ENCODE data around the gene COL6A3.
"Not testable (repeated sequence)": the region's sequence is repeated elsewhere in the genome, so short reads cannot be mapped to it uniquely, and the experiment has no call there.

The COL6A3 gene

GRCh38 chr2:237306787-237307170 is 107.2 kb downstream of the COL6A3 start:
- POLR2A ChIA-PET, result no interaction called here
- Histone ChIP-seq H3K27me3 (replicated peaks in 2 of 5; ENCODE audit: control insufficient read depth in 4 of 5, insufficient read depth in 5 of 5, low read length in 4 of 5) (peaks cover 0 to 6% (median 0%) of the 10 kb centered on the region in 5 experiments), H3K36me3 (ENCODE audit: control insufficient read depth in 4 of 4, insufficient read depth in 4 of 4, low read length in 3 of 4) (no peaks in the 10 kb centered on the region), H3K4me3 (ENCODE audit: control insufficient read depth in 1 of 7, extremely low read depth in 1 of 7, insufficient read depth in 4 of 7, low read depth in 2 of 7, low read length in 6 of 7) (no peak overlapping the region), H3K9me3 (ENCODE audit: control extremely low read depth in 1 of 5, control insufficient read depth in 4 of 5, insufficient read depth in 2 of 5, low read depth in 1 of 5, low read length in 4 of 5) (peaks cover 0 to 6% (median 3%) of the 10 kb centered on the region in 5 experiments), H3K4me1 (ENCODE audit: control extremely low read depth in 1 of 4, control insufficient read depth in 4 of 4, insufficient read depth in 4 of 4, low read length in 3 of 4) (no peaks in the 10 kb centered on the region), H3K27ac (ENCODE audit: insufficient read depth in 1 of 2, low read depth in 1 of 2, low read length in 2 of 2, poor library complexity in 1 of 2, severe bottlenecking in 2 of 2) (no peak overlapping the region)
- CTCF ChIA-PET, result interaction anchor here (1.1 kb wide), 1 partner anchor 13 kb away, joined by 3 read pairs; no protein-coding TSS in a partner anchor
- no peak for DNase-seq
- 75% methylated on average over 1 of the region's 3 CpGs for WGBS (ENCODE audit: insufficient coverage)

DNA sequence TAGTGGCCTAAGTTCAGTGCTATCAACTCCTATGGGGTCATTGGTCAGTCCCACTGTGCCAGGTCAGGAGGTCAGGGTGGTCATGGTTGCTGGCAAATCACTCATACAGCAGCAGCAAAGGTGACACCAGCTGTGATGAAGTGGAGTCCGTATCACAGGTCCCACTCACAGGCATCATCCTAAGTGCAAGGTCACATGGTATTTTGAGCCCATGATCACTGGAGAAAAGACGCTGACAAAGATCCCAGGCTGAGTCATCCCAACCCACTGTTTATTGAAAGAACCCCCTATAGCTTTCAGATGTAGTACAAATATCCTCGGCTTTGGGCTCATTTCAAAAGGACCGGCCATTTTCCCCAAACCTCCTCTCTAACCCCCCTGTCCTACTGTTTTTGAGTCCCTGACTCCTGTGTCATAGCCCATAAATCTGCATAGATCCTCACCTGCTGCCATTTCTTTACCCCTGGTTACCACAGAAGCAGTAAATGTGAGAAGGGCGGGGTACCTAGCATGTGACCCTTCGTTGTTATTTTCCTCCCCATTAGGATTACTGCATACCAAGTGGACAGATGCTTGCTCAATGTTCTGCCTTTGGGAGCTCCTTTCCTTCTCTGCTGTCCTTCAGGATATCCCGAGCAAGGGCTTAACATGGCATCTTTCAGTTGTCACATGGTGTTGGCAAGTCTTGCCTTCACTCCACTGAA is 107.7 kb downstream of the COL6A3 start:
- Histone ChIP-seq H3K27ac (ENCODE audit: insufficient read depth in 1 of 2, low read depth in 1 of 2, low read length in 2 of 2, poor library complexity in 1 of 2, severe bottlenecking in 2 of 2) (no peak overlapping the region), H3K9me3 (ENCODE audit: control extremely low read depth in 1 of 5, control insufficient read depth in 4 of 5, insufficient read depth in 2 of 5, low read depth in 1 of 5, low read length in 4 of 5) (peaks cover 0 to 6% (median 3%) of the 10 kb centered on the region in 5 experiments), H3K4me3 (ENCODE audit: control insufficient read depth in 1 of 7, extremely low read depth in 1 of 7, insufficient read depth in 4 of 7, low read depth in 2 of 7, low read length in 6 of 7) (no peak overlapping the region), H3K36me3 (ENCODE audit: control insufficient read depth in 4 of 4, insufficient read depth in 4 of 4, low read length in 3 of 4) (no peaks in the 10 kb centered on the region), H3K4me1 (ENCODE audit: control extremely low read depth in 1 of 4, control insufficient read depth in 4 of 4, insufficient read depth in 4 of 4, low read length in 3 of 4) (no peaks in the 10 kb centered on the region), H3K27me3 (replicated peaks in 2 of 5; ENCODE audit: control insufficient read depth in 4 of 5, insufficient read depth in 5 of 5, low read length in 4 of 5) (peaks cover 0 to 6% (median 0%) of the 10 kb centered on the region in 5 experiments)
- 88% methylated on average over 7 of the region's 7 CpGs for WGBS (ENCODE audit: insufficient coverage)
- POLR2A ChIA-PET, result no interaction called here
- DNase-seq, result no peak
- CTCF ChIA-PET, result interaction anchor here (1.1 kb wide), 1 partner anchor 14 kb away, joined by 3 read pairs; no protein-coding TSS in a partner anchor

GRCh38 chr2:237305579-237305978 is 108.4 kb downstream of the COL6A3 start:
- H3K27me3 ChIP-seq (replicated peaks in 2 of 5; ENCODE audit: control insufficient read depth in 4 of 5, insufficient read depth in 5 of 5, low read length in 4 of 5), result peaks cover 0 to 6% (median 0%) of the 10 kb centered on the region in 5 experiments
- H3K4me1 ChIP-seq (ENCODE audit: control extremely low read depth in 1 of 4, control insufficient read depth in 4 of 4, insufficient read depth in 4 of 4, low read length in 3 of 4), result no peaks in the 10 kb centered on the region
- ChIA-PET POLR2A (no interaction called here), CTCF (interaction anchor here (1.1 kb wide), 1 partner anchor 15 kb away, joined by 3 read pairs; no protein-coding TSS in a partner anchor)
- no peak overlapping the region for H3K27ac ChIP-seq (ENCODE audit: insufficient read depth in 1 of 2, low read depth in 1 of 2, low read length in 2 of 2, poor library complexity in 1 of 2, severe bottlenecking in 2 of 2)
- H3K36me3 ChIP-seq (ENCODE audit: control insufficient read depth in 4 of 4, insufficient read depth in 4 of 4, low read length in 3 of 4), result no peaks in the 10 kb centered on the region
- no peak for DNase-seq
- H3K9me3 ChIP-seq (ENCODE audit: control extremely low read depth in 1 of 5, control insufficient read depth in 4 of 5, insufficient read depth in 2 of 5, low read depth in 1 of 5, low read length in 4 of 5), result peaks cover 0 to 6% (median 3%) of the 10 kb centered on the region in 5 experiments
- no peak overlapping the region for H3K4me3 ChIP-seq (ENCODE audit: control insufficient read depth in 1 of 7, extremely low read depth in 1 of 7, insufficient read depth in 4 of 7, low read depth in 2 of 7, low read length in 6 of 7)

- H3K27me3 ChIP-seq (replicated peaks in 2 of 5; ENCODE audit: control insufficient read depth in 4 of 5, insufficient read depth in 5 of 5, low read length in 4 of 5), result peaks cover 0 to 3% (median 0%) of the 10 kb centered on the region in 5 experiments
- CTCF ChIA-PET, result interaction anchor here (0.6 kb wide), 1 partner anchor 1869 kb away, joined by 3 read pairs; no protein-coding TSS in a partner anchor
Measured at GRCh38 chr2:237304763-237305514, 109.0 kb downstream of the COL6A3 start.

GRCh38 chr2:237303244-237303643 is 110.7 kb downstream of the COL6A3 start:
- H3K27me3 ChIP-seq (replicated peaks in 2 of 5; ENCODE audit: control insufficient read depth in 4 of 5, insufficient read depth in 5 of 5, low read length in 4 of 5); CTCF ChIA-PET; H3K9me3 ChIP-seq (ENCODE audit: control extremely low read depth in 1 of 5, control insufficient read depth in 4 of 5, insufficient read depth in 2 of 5, low read depth in 1 of 5, low read length in 4 of 5); H3K36me3 ChIP-seq (ENCODE audit: control insufficient read depth in 4 of 4, insufficient read depth in 4 of 4, low read length in 3 of 4); POLR2A ChIA-PET; H3K4me3 ChIP-seq (ENCODE audit: control insufficient read depth in 1 of 7, extremely low read depth in 1 of 7, insufficient read depth in 4 of 7, low read depth in 2 of 7, low read length in 6 of 7); H3K4me1 ChIP-seq (ENCODE audit: control extremely low read depth in 1 of 4, control insufficient read depth in 4 of 4, insufficient read depth in 4 of 4, low read length in 3 of 4); DNase-seq; H3K27ac ChIP-seq (ENCODE audit: insufficient read depth in 1 of 2, low read depth in 1 of 2, low read length in 2 of 2, poor library complexity in 1 of 2, severe bottlenecking in 2 of 2): not testable (repeated sequence)
- WGBS (ENCODE audit: insufficient coverage), result 94% methylated on average over 1 of the region's 1 CpG

More at GRCh38 chr2:237304763-237305514, 109.0 kb downstream of the COL6A3 start:
- Histone ChIP-seq H3K36me3 (ENCODE audit: control insufficient read depth in 4 of 4, insufficient read depth in 4 of 4, low read length in 3 of 4) (no peaks in the 10 kb centered on the region), H3K27ac (ENCODE audit: insufficient read depth in 1 of 2, low read depth in 1 of 2, low read length in 2 of 2, poor library complexity in 1 of 2, severe bottlenecking in 2 of 2) (no peak overlapping the region), H3K4me3 (ENCODE audit: control insufficient read depth in 1 of 7, extremely low read depth in 1 of 7, insufficient read depth in 4 of 7, low read depth in 2 of 7, low read length in 6 of 7) (no peak overlapping the region), H3K4me1 (ENCODE audit: control extremely low read depth in 1 of 4, control insufficient read depth in 4 of 4, insufficient read depth in 4 of 4, low read length in 3 of 4) (no peaks in the 10 kb centered on the region), H3K9me3 (ENCODE audit: control extremely low read depth in 1 of 5, control insufficient read depth in 4 of 5, insufficient read depth in 2 of 5, low read depth in 1 of 5, low read length in 4 of 5) (peaks cover 0 to 6% (median 3%) of the 10 kb centered on the region in 5 experiments)
- POLR2A ChIA-PET, result no interaction called here
- 100% methylated on average over 1 of the region's 2 CpGs for WGBS (ENCODE audit: insufficient coverage)
- no peak for DNase-seq

DNA sequence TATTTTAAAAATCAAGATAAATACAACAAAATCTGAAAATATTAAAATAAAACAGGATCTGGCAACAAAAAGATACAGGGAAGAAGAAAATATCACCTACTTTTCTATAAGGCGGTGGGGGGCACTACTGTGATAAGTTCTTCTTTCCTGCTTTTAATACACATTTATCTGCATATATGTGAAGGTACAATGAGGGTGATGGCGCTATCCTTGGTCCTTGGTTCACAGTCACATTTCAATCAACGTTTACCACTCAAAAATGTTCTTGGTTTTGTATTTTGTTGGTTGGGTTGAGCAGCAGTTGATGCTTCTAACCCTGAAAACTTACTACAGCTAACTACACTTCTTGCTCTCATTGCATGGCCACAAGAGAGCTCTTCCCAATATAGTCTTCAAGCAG is 112.4 kb downstream of the COL6A3 start:
- ChIA-PET POLR2A (no interaction called here), CTCF (no interaction called here)
- Histone ChIP-seq H3K27me3 (replicated peaks in 2 of 5; ENCODE audit: control insufficient read depth in 4 of 5, insufficient read depth in 5 of 5, low read length in 4 of 5) (no peaks in the 10 kb centered on the region), H3K4me3 (ENCODE audit: control insufficient read depth in 1 of 7, extremely low read depth in 1 of 7, insufficient read depth in 4 of 7, low read depth in 2 of 7, low read length in 6 of 7) (no peak overlapping the region), H3K36me3 (ENCODE audit: control insufficient read depth in 4 of 4, insufficient read depth in 4 of 4, low read length in 3 of 4) (no peaks in the 10 kb centered on the region), H3K4me1 (ENCODE audit: control extremely low read depth in 1 of 4, control insufficient read depth in 4 of 4, insufficient read depth in 4 of 4, low read length in 3 of 4) (no peaks in the 10 kb centered on the region), H3K27ac (ENCODE audit: insufficient read depth in 1 of 2, low read depth in 1 of 2, low read length in 2 of 2, poor library complexity in 1 of 2, severe bottlenecking in 2 of 2) (no peak overlapping the region), H3K9me3 (ENCODE audit: control extremely low read depth in 1 of 5, control insufficient read depth in 4 of 5, insufficient read depth in 2 of 5, low read depth in 1 of 5, low read length in 4 of 5) (peaks cover 0 to 6% (median 3%) of the 10 kb centered on the region in 5 experiments)
- DNase-seq, result no peak
- WGBS (ENCODE audit: insufficient coverage), result no CpG with 5 or more reads among the region's 3 CpGs

DNA sequence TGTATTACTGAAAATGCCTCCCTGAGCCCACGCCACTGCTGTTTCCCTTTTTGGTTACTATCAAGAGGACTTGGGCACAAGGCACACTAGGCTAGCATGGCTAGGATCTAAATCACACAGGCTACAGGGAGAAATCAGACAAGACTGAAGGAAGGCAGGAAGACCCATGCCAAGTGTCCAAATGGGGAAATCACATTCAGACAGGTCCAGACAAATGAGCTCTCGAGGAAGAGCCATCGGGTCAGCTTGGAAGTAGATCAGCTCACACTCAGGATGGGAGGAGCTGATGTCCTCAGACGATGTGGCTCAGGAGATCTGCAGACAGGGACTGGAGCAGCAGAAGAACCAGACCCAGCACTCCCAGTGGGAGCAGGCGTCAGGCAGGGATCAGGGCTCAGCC is 113.2 kb downstream of the COL6A3 start:
- Histone ChIP-seq H3K9me3 (ENCODE audit: control extremely low read depth in 1 of 5, control insufficient read depth in 4 of 5, insufficient read depth in 2 of 5, low read depth in 1 of 5, low read length in 4 of 5) (peaks cover 0 to 6% (median 3%) of the 10 kb centered on the region in 5 experiments), H3K4me3 (ENCODE audit: control insufficient read depth in 1 of 7, extremely low read depth in 1 of 7, insufficient read depth in 4 of 7, low read depth in 2 of 7, low read length in 6 of 7) (no peak overlapping the region), H3K27me3 (replicated peaks in 2 of 5; ENCODE audit: control insufficient read depth in 4 of 5, insufficient read depth in 5 of 5, low read length in 4 of 5) (no peaks in the 10 kb centered on the region), H3K27ac (ENCODE audit: insufficient read depth in 1 of 2, low read depth in 1 of 2, low read length in 2 of 2, poor library complexity in 1 of 2, severe bottlenecking in 2 of 2) (no peak overlapping the region), H3K4me1 (ENCODE audit: control extremely low read depth in 1 of 4, control insufficient read depth in 4 of 4, insufficient read depth in 4 of 4, low read length in 3 of 4) (no peaks in the 10 kb centered on the region), H3K36me3 (ENCODE audit: control insufficient read depth in 4 of 4, insufficient read depth in 4 of 4, low read length in 3 of 4) (no peaks in the 10 kb centered on the region)
- POLR2A ChIA-PET, result no interaction called here
- DNase-seq, result no peak
- CTCF ChIA-PET, result no interaction called here
- WGBS (ENCODE audit: insufficient coverage), result 96% methylated on average over 5 of the region's 5 CpGs
